SIG-M5 treated with dmso at 0.1 percent for 504 hours (cell line): ENCODE data around the gene ZNF138.
"Not testable (repeated sequence)": the region's sequence is repeated elsewhere in the genome, so short reads cannot be mapped to it uniquely, and the experiment has no call there.

Experiments
- DNase-seq: peaks from one replicate; lab custom pipeline; 2025; ENCODE audit not compliant: unreplicated experiment; lab: John Stamatoyannopoulos, UW

ZNF138 gene

DNA sequence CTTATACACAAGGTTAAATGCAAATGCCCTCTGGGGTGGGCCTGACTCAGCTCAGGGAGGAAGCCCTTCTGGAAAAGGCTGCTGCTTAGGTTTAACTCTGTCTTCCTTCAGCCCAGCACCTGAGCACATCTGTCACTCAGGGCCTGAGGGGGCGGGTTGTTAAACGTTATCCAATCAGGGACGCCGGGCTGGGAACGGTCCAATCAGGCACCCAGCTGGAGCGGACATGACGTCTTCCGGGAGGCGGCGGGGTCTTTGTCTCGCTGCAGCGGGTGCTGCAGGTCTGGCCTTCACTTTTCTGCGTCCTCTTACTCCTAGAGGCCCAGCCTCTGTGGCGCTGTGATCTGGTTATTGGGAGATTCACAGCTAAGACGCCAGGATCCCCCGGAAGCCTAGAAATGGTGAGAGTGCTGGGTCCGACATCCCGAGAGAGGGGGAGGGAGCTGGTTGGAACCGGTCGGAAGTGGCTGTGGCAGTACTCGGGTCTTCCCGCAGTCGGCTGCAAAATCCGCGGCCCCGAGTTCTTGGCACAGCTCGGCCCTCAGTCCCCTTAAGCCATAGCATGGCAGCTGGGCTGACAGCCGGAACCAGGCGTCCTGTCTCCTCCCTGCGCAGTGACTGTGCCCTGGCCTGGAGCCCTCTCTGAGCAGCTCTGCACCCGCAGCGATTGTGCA is at the start of gene ZNF138:
ZNF138 (plus strand) TSS at position 258 of the 674 bp plus-strand sequence; CDS start at position 399, 141 bp downstream.
- peak; percentile 95 for DNase-seq

GRCh38 chr7:64744680-64745079 is 49.5 kb upstream of the ZNF138 start:
- DNase-seq = no peak

DNA sequence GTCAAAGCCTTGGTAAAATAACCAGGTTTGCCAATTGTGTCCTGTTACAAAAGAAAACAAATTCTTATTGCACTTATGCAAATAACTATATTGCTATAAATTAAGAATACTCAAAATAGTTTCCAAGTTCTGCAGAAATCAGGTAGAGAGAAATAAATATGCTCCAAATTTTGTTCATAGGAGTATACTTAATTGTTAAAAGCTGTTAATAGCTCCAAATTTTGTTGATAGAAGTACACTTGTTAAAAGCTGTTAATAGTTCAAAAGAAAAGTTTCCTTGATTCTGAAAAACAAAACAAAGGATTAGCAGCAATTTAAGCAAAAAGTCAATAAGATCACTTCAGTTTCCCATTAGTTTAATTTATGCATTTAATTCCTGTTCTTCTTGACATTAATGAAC is 46.4 kb upstream of the ZNF138 start:
- DNase-seq = no peak

DNA sequence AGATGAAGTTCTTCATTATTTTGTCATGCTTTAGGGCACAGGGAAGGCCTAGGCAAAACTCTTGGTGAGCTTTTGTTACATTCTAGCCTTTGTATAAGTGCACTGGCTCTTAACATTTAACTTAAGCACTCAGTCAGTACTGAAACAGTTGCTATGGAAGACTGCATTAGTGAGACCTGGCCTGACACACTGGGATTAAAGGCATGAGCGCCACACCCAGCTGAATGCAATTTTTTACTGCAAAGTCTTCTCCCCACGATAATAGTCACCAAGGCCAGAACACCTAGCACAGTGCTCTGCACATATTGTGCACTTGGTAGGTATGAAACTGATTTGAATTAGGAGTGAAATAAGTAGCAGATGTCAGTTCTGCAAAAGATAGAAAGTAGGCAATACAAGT is 41.2 kb upstream of the ZNF138 start:
- DNase-seq = no peak

DNA sequence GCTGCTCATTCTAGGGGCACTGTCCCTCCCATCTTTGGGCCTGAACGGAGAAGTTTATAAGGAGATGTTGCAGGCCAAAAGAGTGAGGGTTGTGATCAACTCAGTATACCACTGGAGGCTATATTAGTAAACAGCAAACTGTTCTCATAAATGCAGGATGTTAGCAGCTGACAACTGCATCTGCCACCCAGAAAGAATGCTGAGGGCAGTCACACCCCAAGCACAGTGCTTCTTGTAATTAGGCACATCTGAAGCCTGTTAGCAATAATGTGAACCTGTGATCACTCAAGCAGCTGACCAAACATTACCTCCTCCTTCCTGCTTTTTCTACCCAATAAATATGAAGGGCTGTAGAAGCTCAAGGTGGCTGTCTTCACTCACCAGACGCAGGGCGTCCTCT is 38.4 kb upstream of the ZNF138 start:
- DNase-seq = no peak

DNA sequence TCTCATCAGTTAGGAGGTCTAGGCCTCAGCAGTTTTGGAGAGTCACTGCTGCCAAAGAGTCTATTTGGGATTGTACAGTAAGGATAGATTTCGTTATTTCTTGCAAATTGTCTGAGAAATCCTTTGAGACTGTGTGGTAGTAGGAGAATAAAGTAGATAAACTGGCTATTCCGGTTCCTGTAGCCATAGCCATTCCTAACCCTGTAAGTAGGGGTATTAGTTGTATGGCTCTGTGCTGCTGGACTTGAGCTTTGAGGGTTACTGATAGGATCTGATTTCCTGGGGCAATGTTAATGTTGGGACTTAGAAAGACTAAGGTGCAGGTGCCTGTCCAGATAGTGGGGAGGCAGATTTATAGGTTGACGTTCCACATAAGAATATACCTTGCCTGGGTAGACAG is 36.1 kb upstream of the ZNF138 start:
- peak; percentile 26 for DNase-seq

DNA sequence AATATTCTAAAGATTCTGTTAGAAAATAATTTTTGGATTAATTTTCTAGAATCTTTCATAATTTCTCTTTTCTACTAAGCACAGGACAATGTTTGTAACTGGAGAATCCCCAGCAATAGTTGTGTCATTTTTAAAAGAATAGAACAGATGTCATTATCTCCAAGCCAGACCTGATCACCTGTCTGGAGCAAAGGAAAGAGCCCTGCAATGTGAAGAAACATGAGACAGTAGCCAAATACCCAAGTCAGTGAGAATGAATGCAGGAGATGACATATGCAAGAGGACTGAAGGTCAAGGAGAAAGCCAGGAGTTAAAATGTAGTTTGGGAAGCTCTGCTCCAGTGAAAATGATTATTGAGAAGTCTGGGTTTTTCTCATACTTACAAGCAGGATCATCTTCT is 25.4 kb upstream of the ZNF138 start:
- DNase-seq = no peak

DNA sequence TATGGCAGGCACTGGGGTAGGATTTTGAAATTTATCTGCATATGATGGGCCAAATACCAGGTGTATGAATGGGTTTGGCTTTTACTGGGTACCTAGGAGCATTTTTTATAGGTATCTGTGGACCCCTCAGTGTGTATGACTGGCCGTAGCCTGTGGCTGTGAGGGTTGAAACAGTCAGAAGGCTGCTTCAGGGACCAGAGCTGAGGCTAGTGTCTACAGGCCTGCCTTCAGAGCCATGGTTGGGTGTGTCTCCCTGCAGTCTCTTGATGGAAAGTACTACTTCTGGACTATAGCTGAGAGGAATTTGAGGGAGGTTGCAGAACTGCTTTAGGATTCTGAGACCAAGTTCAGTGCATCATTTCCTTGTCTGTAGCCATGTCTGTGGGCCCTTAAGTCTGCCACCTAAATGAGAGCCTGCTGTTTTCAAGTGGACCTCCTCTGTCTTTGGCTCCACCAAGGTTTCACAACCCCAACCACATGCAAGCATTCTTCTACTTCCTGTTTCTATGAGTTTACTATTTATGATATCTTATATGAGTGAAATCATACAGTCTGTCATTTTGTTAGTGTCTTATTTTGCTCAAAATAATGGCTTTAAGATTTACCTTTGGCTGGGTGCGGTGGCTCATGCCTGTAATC is 19.9 kb upstream of the ZNF138 start:
- peak; percentile 46 for DNase-seq

- no peak for DNase-seq
These were observed 18.9 kb upstream of the ZNF138 start for GRCh38 chr7:64775289-64775688.

DNA sequence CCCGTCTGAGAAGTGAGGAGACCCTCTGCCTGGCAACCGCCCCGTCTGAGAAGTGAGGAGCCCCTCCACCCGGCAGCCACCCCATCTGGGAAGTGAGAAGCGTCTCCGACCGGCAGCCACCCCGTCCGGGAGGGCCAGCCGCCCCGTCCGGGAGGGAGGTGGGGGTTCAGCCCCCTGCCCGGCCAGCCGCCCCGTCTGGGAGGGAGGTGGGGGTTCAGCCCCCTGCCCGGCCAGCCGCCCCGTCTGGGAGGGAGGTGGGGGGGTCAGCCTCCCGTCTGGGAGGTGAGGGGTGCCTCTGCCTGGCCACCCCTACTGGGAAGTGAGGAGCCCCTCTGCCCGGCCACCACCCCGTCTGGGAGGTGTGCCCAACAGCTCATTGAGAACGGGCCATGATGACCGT is 9.4 kb upstream of the ZNF138 start:
- DNase-seq = not testable (repeated sequence)

DNA sequence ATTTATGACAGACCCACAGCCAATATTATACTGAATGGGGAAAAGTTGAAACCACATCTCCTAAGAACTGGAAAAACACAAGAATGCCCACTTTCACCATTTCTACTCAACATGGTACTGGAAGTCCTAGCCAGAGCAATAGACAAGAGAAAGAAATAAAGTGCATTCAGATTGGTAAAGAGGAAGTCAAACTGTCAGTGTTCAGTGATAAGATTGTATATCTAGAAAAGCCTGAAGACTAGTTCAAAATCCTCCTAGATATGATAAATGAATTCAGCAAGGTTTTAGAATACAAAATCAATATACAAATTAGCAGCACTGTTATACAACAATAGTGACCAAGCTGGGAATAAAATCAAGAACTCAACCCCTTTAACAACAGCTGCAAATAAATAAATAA is 6.9 kb upstream of the ZNF138 start:
- DNase-seq = no peak

- not testable (repeated sequence) for DNase-seq
These were observed 5.0 kb upstream of the ZNF138 start for GRCh38 chr7:64789241-64789640.

DNA sequence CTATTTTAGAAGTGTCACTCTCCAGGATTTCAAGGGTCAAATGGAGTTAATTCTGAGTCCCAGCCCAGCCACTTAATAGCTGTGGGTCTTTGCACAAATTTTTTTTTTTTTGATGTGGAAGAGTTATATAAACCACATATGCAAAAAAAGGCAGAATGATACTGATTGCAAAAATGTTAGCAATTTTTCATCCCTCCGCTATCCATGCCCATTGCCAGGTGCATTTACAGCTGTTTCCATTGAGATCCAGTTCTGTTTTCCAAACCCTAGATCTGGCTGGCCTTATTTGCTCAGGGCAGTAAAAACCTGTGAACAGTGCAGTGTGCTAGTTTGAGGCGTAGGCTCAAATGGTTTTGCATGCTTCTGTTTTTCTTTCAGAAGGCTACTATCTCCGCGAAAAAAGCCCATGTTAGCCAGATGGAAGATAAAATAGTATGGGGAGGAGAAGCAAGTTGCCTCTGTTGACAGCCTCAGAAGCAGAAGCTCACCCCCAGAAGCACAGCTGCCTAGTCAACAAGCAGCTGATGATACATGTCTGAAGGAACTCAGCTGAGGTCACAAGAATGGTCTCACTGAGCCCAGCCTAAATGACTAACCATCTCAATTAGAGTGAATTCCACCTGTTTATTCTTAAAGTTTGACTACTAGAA is 997 bp upstream of the ZNF138 start:
- DNase-seq = no peak

DNA sequence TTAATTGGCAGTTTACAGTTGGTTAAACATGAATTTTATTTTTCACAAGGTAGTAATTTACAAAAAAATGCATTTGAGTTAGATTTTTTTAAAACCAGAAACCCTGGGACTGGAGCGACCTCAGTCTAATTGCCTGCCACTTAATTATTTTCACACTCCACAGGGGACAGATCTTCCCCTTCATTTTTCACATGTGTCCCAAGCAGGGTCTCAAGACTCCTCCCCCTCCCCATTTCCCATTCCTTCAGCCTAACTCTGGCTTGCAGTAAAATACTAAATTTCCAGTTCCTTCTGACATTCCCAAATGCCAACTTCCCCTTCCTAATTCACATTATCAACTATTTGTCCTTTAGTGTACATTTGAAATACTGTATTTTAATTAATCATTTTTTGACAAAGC is 948 bp downstream of the ZNF138 start:
- no peak for DNase-seq

- not testable (repeated sequence) for DNase-seq
These were observed 4.9 kb downstream of the ZNF138 start for GRCh38 chr7:64799169-64799568.

DNA sequence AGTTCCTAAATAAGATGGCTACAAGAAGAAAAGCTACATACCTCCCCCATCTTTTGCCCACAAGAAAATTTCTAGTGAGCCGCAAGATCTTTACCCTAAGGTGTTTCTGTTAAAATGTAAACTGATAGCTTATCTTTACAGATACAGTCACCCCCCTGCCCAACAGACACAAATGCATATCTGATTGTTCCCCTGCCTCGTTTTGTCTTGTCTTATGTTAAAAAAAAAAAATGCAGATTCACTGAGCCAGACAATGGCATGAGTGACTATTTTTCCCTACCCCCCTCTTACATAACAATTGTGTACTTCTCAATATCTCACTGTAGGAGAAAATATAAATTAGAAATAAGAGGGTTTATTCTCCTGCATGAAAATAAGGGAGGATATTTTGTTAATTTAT is 8.5 kb downstream of the ZNF138 start:
- no peak for DNase-seq

GRCh38 chr7:64807731-64808365 is 13.6 kb downstream of the ZNF138 start:
- no peak for DNase-seq

GRCh38 chr7:64811767-64812166 is 17.5 kb downstream of the ZNF138 start:
- DNase-seq = no peak

GRCh38 chr7:64830926-64831325 is 36.7 kb downstream of the ZNF138 start:
- no peak for DNase-seq

GRCh38 chr7:64832136-64832535 is 37.9 kb downstream of the ZNF138 start:
- DNase-seq = no peak

DNA sequence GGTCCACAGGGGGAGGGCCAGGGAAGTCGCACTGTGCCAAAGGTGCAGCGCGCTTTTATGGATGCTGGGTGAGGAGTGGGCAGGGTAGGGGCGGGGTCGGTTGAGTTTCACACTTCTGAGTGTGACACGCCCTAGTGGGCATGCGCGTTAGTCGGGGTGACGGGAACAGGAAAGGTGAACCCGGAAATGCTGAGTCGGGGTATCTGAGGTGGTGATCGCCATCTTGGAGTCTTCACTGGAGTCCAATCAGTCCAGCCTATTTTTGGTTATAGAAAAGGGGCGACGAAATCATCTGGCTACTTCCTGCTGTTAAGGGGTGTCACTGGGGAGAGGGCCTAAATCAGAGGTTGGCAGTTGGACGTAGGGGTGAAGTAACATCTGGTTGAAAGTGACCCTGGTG is 40.8 kb downstream of the ZNF138 start:
- no peak for DNase-seq

DNA sequence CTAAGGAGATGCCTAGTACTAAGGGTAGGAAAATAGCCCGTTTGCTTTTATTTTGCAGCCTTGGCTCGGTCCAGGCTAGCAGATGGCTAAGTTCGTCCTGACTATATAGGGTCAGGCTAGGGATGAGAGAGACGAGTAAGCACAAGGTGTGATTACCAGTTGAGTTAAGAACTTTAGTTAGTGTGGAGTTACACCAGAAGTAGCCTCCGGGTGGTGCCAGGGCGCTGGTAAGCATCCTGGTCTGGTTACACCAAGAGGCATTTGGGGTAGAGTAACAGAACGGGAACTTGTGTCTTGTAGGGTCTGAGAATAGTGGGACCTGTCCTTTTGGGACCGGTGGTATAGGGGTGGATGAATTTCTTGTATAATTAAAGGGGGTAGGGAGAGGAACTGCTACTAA is 41.6 kb downstream of the ZNF138 start:
- not testable (repeated sequence) for DNase-seq
